HG03460 (cell line): ENCODE data around the gene G6PC1.
"Not testable (repeated sequence)": the region's sequence is repeated elsewhere in the genome, so short reads cannot be mapped to it uniquely, and the experiment has no call there.

ENCODE experiments used
- ATAC-seq: cut with Tn5 transposase; IDR thresholded peaks from one replicate; pipeline ENCODE4 v1.9.1; 2021; ENCODE audit not compliant: unreplicated experiment

Gene G6PC1

GRCh38 chr17:42873932-42874695, 26.5 kb upstream of the G6PC1 start:
- not testable (repeated sequence) for ATAC-seq

DNA sequence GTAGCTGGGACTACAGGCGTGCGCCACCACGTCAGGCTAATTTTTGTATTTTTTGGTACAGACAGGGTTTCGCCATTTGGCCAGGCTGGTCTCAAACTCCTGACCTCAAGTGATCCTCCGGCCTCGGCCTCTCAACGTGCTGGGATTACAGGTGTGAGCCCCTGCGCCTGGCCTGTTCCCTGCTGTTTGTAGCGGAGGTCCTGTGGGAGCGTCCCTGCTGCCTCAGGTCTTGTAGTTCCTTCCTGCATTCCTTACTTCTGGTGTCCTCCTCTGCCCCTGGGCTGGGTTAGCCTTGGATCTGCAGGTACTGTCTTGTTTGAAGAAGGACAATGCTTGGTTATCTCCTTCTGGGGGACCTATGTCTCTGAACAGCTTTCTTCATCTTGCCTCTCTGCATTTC, 23.6 kb upstream of the G6PC1 start:
- ATAC-seq, result no peak

GRCh38 chr17:42878123-42878880, 22.3 kb upstream of the G6PC1 start:
- ATAC-seq, result no peak

- ATAC-seq, result no peak
These were observed 21.5 kb upstream of the G6PC1 start for GRCh38 chr17:42878924-42879595.

GRCh38 chr17:42879596-42879985, 21.0 kb upstream of the G6PC1 start:
- no peak for ATAC-seq

- no peak for ATAC-seq
These were observed 19.8 kb upstream of the G6PC1 start for GRCh38 chr17:42880776-42881310.

DNA sequence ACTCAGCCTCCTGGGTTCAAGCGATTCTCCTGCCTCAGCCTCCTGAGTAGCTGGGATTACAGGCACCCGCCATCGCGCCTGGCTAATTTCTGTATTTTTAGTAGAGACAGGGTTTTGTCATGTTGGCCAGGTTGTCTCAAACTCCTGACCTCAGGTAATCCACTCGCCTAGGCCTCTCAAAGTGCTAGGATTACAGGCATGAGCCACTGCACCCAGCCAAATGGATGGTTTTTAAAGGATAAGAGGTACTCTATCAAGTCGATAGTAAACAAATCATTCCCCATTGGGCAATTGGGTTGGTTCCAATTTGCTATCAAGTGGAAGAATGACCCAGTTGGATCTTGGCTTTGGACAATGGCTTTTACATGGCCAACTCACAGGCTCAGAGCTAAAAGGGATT, 18.9 kb upstream of the G6PC1 start:
- ATAC-seq, result not testable (repeated sequence)

GRCh38 chr17:42882166-42882565, 18.4 kb upstream of the G6PC1 start:
- no peak for ATAC-seq

- ATAC-seq, result no peak
These were observed 16.6 kb upstream of the G6PC1 start for GRCh38 chr17:42883802-42884558.

- not testable (repeated sequence) for ATAC-seq
These were observed 14.8 kb upstream of the G6PC1 start for GRCh38 chr17:42885806-42886205.

DNA sequence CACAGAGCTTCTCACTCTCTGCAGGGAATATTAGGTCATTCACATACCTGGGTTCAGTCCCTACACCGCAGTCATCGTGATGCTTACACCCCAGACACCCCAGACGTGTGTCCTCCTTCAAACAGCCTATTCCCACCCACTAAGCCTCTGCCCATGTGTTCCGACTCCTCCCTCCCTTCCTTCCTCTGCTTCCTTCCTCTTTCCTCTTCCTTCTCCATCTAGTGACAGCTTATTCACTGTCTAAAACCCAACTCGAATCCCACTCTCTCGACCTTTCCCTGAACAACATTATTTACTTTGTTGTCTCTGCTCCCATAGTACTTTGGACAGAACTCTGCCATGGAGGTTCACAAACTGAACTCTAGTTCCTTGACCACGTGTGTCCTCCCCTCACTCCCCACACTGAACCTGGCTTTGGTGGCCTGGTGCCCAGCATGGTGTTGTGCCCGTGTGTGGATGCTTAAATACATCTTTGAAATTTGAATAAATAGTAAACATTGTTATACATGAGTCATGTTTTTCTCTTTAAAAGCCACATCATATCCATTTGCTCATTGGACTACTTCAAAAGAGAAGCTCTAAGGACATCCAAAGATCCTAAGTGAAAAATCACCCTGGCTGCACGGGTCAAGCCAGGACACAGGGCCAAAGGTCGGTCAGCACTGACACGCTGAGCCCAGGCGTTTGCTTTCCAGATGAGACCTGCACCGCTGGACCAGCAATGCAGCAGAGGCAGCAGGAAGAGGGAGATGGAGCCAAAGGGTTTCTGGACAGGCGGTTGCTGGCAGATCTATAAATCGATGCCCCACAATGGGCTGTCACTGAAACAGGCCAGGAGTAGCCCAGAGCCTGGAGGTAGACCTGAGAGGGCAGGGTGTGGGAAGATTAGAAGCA, 14.1 kb upstream of the G6PC1 start:
- ATAC-seq, result no peak

- ATAC-seq, result no peak
These were observed 10.8 kb upstream of the G6PC1 start for GRCh38 chr17:42889809-42890208.

DNA sequence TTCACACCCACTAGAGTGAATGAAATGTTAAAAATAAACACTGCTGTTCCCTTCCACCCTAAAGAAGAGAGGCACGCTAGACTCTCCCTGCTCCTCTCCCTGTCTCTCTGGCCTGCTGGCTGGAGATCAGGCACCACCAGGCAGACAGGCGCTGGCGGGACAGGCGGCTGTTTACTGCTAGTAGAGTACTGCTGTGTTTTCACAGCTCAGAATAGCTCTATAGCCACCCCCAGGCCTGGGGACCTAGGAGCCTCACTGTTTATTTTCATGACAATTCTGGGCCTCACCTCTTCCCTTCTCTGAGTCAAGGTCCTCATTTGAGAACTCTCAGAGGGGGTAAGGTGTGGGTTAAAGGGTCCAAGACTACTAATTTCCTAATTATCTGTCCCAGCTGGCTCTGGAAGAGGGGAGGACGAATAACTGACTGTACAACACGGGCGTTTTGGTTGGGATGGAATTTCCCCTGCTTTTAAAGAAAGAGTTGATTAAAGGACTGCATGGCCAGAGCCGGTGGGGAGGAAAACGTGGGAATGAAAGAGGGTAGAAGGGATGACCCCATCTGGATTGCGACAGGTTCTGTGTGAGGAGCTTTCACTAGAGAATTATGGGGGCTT, 9.0 kb upstream of the G6PC1 start:
- no peak for ATAC-seq

DNA sequence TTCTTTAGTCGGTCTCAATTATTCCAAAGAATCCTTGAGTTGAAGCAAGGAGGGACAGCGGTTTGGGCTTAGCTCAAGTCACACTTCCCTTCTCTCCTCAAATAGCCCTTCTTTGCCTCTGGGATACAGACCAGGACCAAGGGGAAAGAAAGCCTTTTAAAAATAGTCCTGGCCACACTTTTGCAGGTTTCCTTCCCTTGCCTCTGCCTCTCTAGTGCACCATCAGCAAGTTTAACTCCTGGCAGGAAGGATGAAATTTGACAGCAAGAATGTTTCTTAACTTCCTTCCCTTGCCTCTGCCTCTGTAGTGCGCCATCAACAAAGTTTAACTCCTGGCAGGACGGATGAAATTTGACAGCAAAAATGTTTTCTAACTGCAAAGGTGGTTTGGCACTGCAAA, 7.2 kb upstream of the G6PC1 start:
- ATAC-seq, result no peak

- ATAC-seq, result no peak
These were observed 6.1 kb upstream of the G6PC1 start for GRCh38 chr17:42894283-42895184.

- no peak for ATAC-seq
These were observed 5.4 kb upstream of the G6PC1 start for GRCh38 chr17:42895185-42895555.

DNA sequence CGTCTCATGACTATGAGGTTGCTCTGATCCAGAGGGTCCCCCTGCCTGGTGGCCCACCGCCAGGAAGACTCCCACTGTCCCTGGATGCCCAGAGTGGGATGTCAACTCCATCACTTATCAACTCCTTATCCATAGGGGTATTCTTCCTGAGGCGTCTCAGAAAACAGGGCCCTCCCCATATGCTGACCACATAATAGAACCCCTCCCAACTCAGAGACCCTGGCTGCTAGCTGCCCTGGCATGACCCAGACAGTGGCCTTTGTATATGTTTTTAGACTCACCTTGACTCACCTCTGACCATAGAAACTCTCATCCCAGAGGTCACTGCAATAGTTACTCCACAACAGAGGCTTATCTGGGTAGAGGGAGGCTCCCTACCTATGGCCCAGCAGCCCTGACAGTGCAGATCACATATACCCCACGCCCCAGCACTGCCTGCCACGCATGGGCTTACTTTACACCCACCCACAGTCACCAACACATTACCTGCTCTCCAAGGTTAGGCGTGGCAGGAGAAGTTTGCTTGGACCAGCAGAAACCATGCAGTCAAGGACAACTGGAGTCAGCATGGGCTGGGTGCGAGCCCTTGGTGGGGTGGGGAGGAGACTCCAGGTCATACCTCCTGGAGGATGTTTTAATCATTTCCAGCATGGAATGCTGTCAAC, 2.3 kb upstream of the G6PC1 start:
- no peak for ATAC-seq

DNA sequence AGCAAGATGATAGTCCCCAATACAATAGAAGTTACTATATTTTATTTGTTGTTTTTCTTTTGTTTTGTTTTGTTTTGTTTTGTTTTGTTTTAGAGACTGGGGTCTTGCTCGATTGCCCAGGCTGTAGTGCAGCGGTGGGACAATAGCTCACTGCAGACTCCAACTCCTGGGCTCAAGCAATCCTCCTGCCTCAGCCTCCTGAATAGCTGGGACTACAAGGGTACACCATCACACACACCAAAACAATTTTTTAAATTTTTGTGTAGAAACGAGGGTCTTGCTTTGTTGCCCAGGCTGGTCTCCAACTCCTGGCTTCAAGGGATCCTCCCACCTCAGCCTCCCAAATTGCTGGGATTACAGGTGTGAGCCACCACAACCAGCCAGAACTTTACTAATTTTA, 618 bp upstream of the G6PC1 start:
- not testable (repeated sequence) for ATAC-seq
